HepG2 (cell line): ENCODE results near the gene CBY1. TPM values are rescaled to one million over a fixed set of nuclear protein-coding genes. Genes with fewer than 3 reads are reported as not detected.

ENCODE experiments used
- CBFB ChIP-seq: sonication (generic); formaldehyde crosslinking; IDR thresholded peaks from 2 replicates; pipeline ENCODE4 v1.4.0; 2020; ENCODE audit warnings: missing genetic modification reagents
- FLYWCH1 ChIP-seq: sonication (generic); formaldehyde crosslinking; IDR thresholded peaks from 2 replicates; pipeline ENCODE4 v1.8.1; 2023; ENCODE audit warnings: mild to moderate bottlenecking, missing genetic modification reagents
- GZF1 ChIP-seq: sonication (generic); formaldehyde crosslinking; IDR thresholded peaks from 2 replicates; pipeline ENCODE4 v1.5.1; 2020; ENCODE audit warnings: mild to moderate bottlenecking, missing genetic modification reagents
- IRF9 ChIP-seq: sonication (generic); formaldehyde crosslinking; IDR thresholded peaks from 2 replicates; pipeline ENCODE4 v1.8.0; 2022; ENCODE audit warnings: missing genetic modification reagents, mild to moderate bottlenecking, borderline replicate concordance
- KLF15 ChIP-seq: sonication (generic); formaldehyde crosslinking; IDR thresholded peaks from 2 replicates; pipeline ENCODE4 v1.8.1; 2023; ENCODE audit warnings: borderline replicate concordance, mild to moderate bottlenecking, inconsistent platforms, missing genetic modification reagents, mixed read lengths
- KLF16 ChIP-seq, 2 experiments: sonication (generic) in 1 of 2; formaldehyde crosslinking in 1 of 2; IDR thresholded peaks; 2 replicates each; pipeline versions ENCODE4 v1.6.1 to v1.8.0; 2016 to 2023; ENCODE audit warnings: missing genetic modification reagents in 2 of 2, missing compliant biosample characterization in 1 of 2
- ONECUT2 ChIP-seq: sonication (generic); formaldehyde crosslinking; IDR thresholded peaks from 2 replicates; pipeline ENCODE4 v1.4.0; 2020; ENCODE audit warnings: missing genetic modification reagents
- PHF8 ChIP-seq: sonication (generic); formaldehyde crosslinking; IDR thresholded peaks from 2 replicates; pipeline ENCODE4 v1.5.0; 2020; ENCODE audit warnings: missing genetic modification reagents
- SETDB1 ChIP-seq: sonication (generic); formaldehyde crosslinking; IDR thresholded peaks from 2 replicates; pipeline ENCODE4 v1.5.1; 2020; ENCODE audit warnings: missing genetic modification reagents, mild to moderate bottlenecking, borderline replicate concordance
- SMAD3 ChIP-seq: sonication (generic); formaldehyde crosslinking; IDR thresholded peaks from 2 replicates; pipeline ENCODE4 v1.4.0; 2020; ENCODE audit warnings: missing genetic modification reagents
- THYN1 ChIP-seq: sonication (generic); formaldehyde crosslinking; IDR thresholded peaks from 2 replicates; pipeline ENCODE4 v1.8.1; 2023; ENCODE audit warnings: low read depth, mild to moderate bottlenecking, moderate library complexity, missing genetic modification reagents, borderline replicate concordance
- ZFP36L1 ChIP-seq: sonication (generic); formaldehyde crosslinking; IDR thresholded peaks from 2 replicates; pipeline ENCODE4 v1.8.0; 2022; ENCODE audit warnings: mild to moderate bottlenecking, missing genetic modification reagents, moderate library complexity
- ZFP36L2 ChIP-seq: sonication (generic); formaldehyde crosslinking; IDR thresholded peaks from 2 replicates; pipeline ENCODE4 v1.4.0; 2020; ENCODE audit warnings: missing genetic modification reagents
- ZFP91 ChIP-seq: sonication (generic); formaldehyde crosslinking; IDR thresholded peaks from 2 replicates; pipeline ENCODE4 v1.9.0; 2022; ENCODE audit warnings: missing genetic modification reagents, mild to moderate bottlenecking, borderline replicate concordance
- ZNF20 ChIP-seq: sonication (generic); formaldehyde crosslinking; IDR thresholded peaks from 2 replicates; pipeline ENCODE4 v1.4.0; 2020; ENCODE audit warnings: mild to moderate bottlenecking, moderate library complexity, missing genetic modification reagents
- ZNF256 ChIP-seq: sonication (generic); formaldehyde crosslinking; conservative IDR thresholded peaks from 2 replicates; pipeline ENCODE4 v1.4.0; 2020; ENCODE audit warnings: missing genetic modification reagents
- ZNF282 ChIP-seq: fragments of 450-650 bp; IDR thresholded peaks from 2 replicates; pipeline ENCODE4 v1.6.1; 2018; ENCODE audit not compliant: partially characterized antibody
- ZNF354B ChIP-seq: sonication (generic); formaldehyde crosslinking; IDR thresholded peaks from 2 replicates; pipeline ENCODE4 v1.8.0; 2022; ENCODE audit warnings: mild to moderate bottlenecking, missing genetic modification reagents
- ZNF383 ChIP-seq: sonication (generic); formaldehyde crosslinking; IDR thresholded peaks from 2 replicates; pipeline ENCODE4 v1.4.0; 2020; ENCODE audit warnings: missing genetic modification reagents, mild to moderate bottlenecking, borderline replicate concordance
- ZNF510 ChIP-seq: sonication (generic); formaldehyde crosslinking; IDR thresholded peaks from 2 replicates; pipeline ENCODE4 v1.4.0; 2020; ENCODE audit warnings: low read depth, mild to moderate bottlenecking, missing genetic modification reagents
- ZNF615 ChIP-seq: sonication (generic); formaldehyde crosslinking; IDR thresholded peaks from 2 replicates; pipeline ENCODE4 v1.5.0; 2020; ENCODE audit warnings: mild to moderate bottlenecking, missing genetic modification reagents, borderline replicate concordance
- ZNF670 ChIP-seq: sonication (generic); formaldehyde crosslinking; IDR thresholded peaks from 2 replicates; pipeline ENCODE4 v1.8.0; 2022; ENCODE audit warnings: mild to moderate bottlenecking, missing genetic modification reagents, borderline replicate concordance
- ZNF7 ChIP-seq: IDR thresholded peaks from 2 replicates; pipeline ENCODE4 v1.6.1; 2016; ENCODE audit warnings: missing biosample characterization, missing genetic modification reagents
- ZNF703 ChIP-seq: sonication (generic); formaldehyde crosslinking; IDR thresholded peaks from 2 replicates; pipeline ENCODE4 v1.5.1; 2020; ENCODE audit warnings: missing genetic modification reagents, mild to moderate bottlenecking, moderate library complexity, borderline replicate concordance
- ZNF704 ChIP-seq: sonication (generic); formaldehyde crosslinking; IDR thresholded peaks from 2 replicates; pipeline ENCODE4 v1.8.1; 2023; ENCODE audit warnings: mild to moderate bottlenecking, inconsistent platforms, moderate library complexity, missing genetic modification reagents, borderline replicate concordance
- polyA plus RNA-seq, 8 experiments: library from polyadenylated mRNA; depleted of rRNA in 3 of 8; stranded (reverse) in 7 of 8; unstranded in 1 of 8; fragments of >200 nt; fragmentation: Illumina TruSeq in 4 of 8; extraction: Trizol in 4 of 8; gene quantifications; 2 replicates each; pipeline versions ENCODE4 v1.2.1 to v1.2.3, GENCODE V29; 2011 to 2016; ENCODE audit warnings: low read depth in 4 of 8, missing spikeins in 1 of 8, mixed read lengths in 1 of 8; ENCODE audit not compliant: insufficient read depth in 1 of 8
- total RNA-seq, 5 experiments: library from RNA; depleted of rRNA; stranded (reverse); fragments of >200 nt; fragmentation: Illumina TruSeq; extraction: Trizol; gene quantifications; 2 replicates each; pipeline ENCODE4 v1.2.3, GENCODE V29; 2016; ENCODE audit warnings: low read depth in 1 of 5

The CBY1 gene
- total and polyA plus RNA-seq, 2 of the 13 experiments (the other 11 are each of a cell fraction or from before 2014, with no cell fraction given): 19.7 to 20.3 TPM

- TF ChIP-seq KLF15 (CRISPR knock-in tag) (peak; percentile 92), CBFB (peak; percentile 94), ZNF704 (CRISPR knock-in tag) (no peak; the same call in 1 of the 2 replicates), ZFP36L2 (CRISPR knock-in tag) (no peak), KLF16 (CRISPR knock-in tag; IDR thresholded peaks at IDR 0.05) (peak in 1 of 2 experiments; percentile 97; a peak in 2 of 4 replicates), PHF8 (CRISPR knock-in tag) (peak; percentile 100), THYN1 (no peak), ZNF510 (CRISPR knock-in tag) (0 out of 2 replicates have a peak, but pooled peaks have one; percentile 68), GZF1 (CRISPR knock-in tag) (0 out of 2 replicates have a peak, but pooled peaks have one; percentile 63), SMAD3 (CRISPR knock-in tag) (peak; percentile 65), ZNF703 (CRISPR knock-in tag) (peak; percentile 79; the same call in 1 of the 2 replicates), ONECUT2 (no peak), ZFP91 (CRISPR knock-in tag) (peak; percentile 96), ZNF354B (CRISPR knock-in tag) (no peak), ZNF20 (CRISPR knock-in tag) (no peak), SETDB1 (CRISPR knock-in tag) (no peak), ZNF7 (CRISPR knock-in tag) (peak; percentile 31; the same call in 1 of the 2 replicates), ZNF282 (no peak), ZNF615 (CRISPR knock-in tag) (peak; percentile 82; the same call in 1 of the 2 replicates), ZNF256 (no peak; the same call in 1 of the 2 replicates), IRF9 (CRISPR knock-in tag) (peak; percentile 92), ZNF670 (peak; percentile 57; the same call in 1 of the 2 replicates), ZNF383 (CRISPR knock-in tag) (0 out of 2 replicates have a peak, but pooled peaks have one; percentile 56), ZFP36L1 (CRISPR knock-in tag) (peak; percentile 74; the same call in 1 of the 2 replicates), FLYWCH1 (CRISPR knock-in tag) (no peak)
Measured at GRCh38 chr22:38681582-38682335, 25.3 kb downstream of the CBY1 start, which contains the start of gene TOMM22 (continued).
